ENCODE measurements around the gene FOXL3. TPM values are rescaled to one million over a fixed set of nuclear protein-coding genes. Genes with fewer than 3 reads are reported as not detected.

Gene FOXL3
- total and polyA plus RNA-seq, 2 donors from 2014 or later: not detected

- FAIRE-seq (no peak), DNase-seq (peak in 2 of 5 donors; percentile 7 to 70)
- no peaks in the 10 kb centered on the region for H3K27me3 ChIP-seq (ENCODE audit: control insufficient read depth, insufficient read depth, low read length)
- intact Hi-C loops (cut with DNase I): no loop called here
- peaks cover 0 to 5% (median 0%) of the 10 kb centered on the region in 3 donors for H3K4me1 ChIP-seq (ENCODE audit: control insufficient read depth in 2 of 3, insufficient read depth in 2 of 3, low read depth in 1 of 3, low read length in 3 of 3)
- H3K9me3 ChIP-seq (ENCODE audit: control insufficient read depth in 2 of 3, insufficient read depth in 1 of 3, low read length in 3 of 3): no peaks in the 10 kb centered on the region
- H3K4me3 ChIP-seq (ENCODE audit: low read length in 3 of 3): no peak overlapping the region
- H3K27ac ChIP-seq (ENCODE audit: low read depth in 2 of 2, low read length in 2 of 2): no peak overlapping the region
- H3K9ac ChIP-seq (ENCODE audit: low read length in 3 of 3): no peak overlapping the region
- H3K36me3 ChIP-seq (ENCODE audit: control insufficient read depth in 2 of 3, insufficient read depth in 3 of 3, low read length in 3 of 3): no peaks in the 10 kb centered on the region
- TF ChIP-seq CTCF (IDR thresholded peaks at IDR 0.05; ENCODE audit: borderline replicate concordance, extremely low read depth, insufficient read depth): no peak
These were observed 9.2 kb downstream of the FOXL3 start for GRCh38 chr7:299169-299568.

GRCh38 chr7:299628-300027, 9.7 kb downstream of the FOXL3 start:
- H3K27ac ChIP-seq (ENCODE audit: low read depth in 2 of 2, low read length in 2 of 2): no peak overlapping the region
- H3K9me3 ChIP-seq (ENCODE audit: control insufficient read depth in 2 of 3, insufficient read depth in 1 of 3, low read length in 3 of 3): peaks cover 0 to under 1% (median 0%) of the 10 kb centered on the region in 3 donors
- H3K4me1 ChIP-seq (ENCODE audit: control insufficient read depth in 2 of 3, insufficient read depth in 2 of 3, low read depth in 1 of 3, low read length in 3 of 3): peaks cover 0 to 5% (median 0%) of the 10 kb centered on the region in 3 donors
- no peaks in the 10 kb centered on the region for H3K36me3 ChIP-seq (ENCODE audit: control insufficient read depth in 2 of 3, insufficient read depth in 3 of 3, low read length in 3 of 3)
- intact Hi-C loops (cut with DNase I): no loop called here
- DNase-seq (peak in 2 of 5 donors; percentile 6 to 51), FAIRE-seq (no peak)
- H3K4me3 ChIP-seq (ENCODE audit: low read length in 3 of 3): no peak overlapping the region
- H3K9ac ChIP-seq (ENCODE audit: low read length in 3 of 3): no peak overlapping the region
- TF ChIP-seq CTCF (IDR thresholded peaks at IDR 0.05; ENCODE audit: borderline replicate concordance, extremely low read depth, insufficient read depth): no peak
- no peaks in the 10 kb centered on the region for H3K27me3 ChIP-seq (ENCODE audit: control insufficient read depth, insufficient read depth, low read length)

- peaks cover 0 to 5% (median 0%) of the 10 kb centered on the region in 3 donors for H3K4me1 ChIP-seq (ENCODE audit: control insufficient read depth in 2 of 3, insufficient read depth in 2 of 3, low read depth in 1 of 3, low read length in 3 of 3)
- TF ChIP-seq CTCF (IDR thresholded peaks at IDR 0.05; ENCODE audit: borderline replicate concordance, extremely low read depth, insufficient read depth): no peak
- intact Hi-C loops (cut with DNase I): no loop called here
- peak in 1 of 5 donors; percentile 7 for DNase-seq
- no peaks in the 10 kb centered on the region for H3K27me3 ChIP-seq (ENCODE audit: control insufficient read depth, insufficient read depth, low read length)
- no peaks in the 10 kb centered on the region for H3K36me3 ChIP-seq (ENCODE audit: control insufficient read depth in 2 of 3, insufficient read depth in 3 of 3, low read length in 3 of 3)
- no peak for FAIRE-seq
- H3K27ac ChIP-seq (ENCODE audit: low read depth in 2 of 2, low read length in 2 of 2): no peak overlapping the region
- no peak overlapping the region for H3K9ac ChIP-seq (ENCODE audit: low read length in 3 of 3)
- H3K4me3 ChIP-seq (ENCODE audit: low read length in 3 of 3): no peak overlapping the region
- H3K9me3 ChIP-seq (ENCODE audit: control insufficient read depth in 2 of 3, insufficient read depth in 1 of 3, low read length in 3 of 3): peaks cover 0 to 2% (median 0%) of the 10 kb centered on the region in 3 donors
These were observed 10.1 kb downstream of the FOXL3 start for GRCh38 chr7:300048-300447.

All from kidney (tissue), 14 donors.